ENCODE results near the gene DENND1A.

DENND1A gene

DNA sequence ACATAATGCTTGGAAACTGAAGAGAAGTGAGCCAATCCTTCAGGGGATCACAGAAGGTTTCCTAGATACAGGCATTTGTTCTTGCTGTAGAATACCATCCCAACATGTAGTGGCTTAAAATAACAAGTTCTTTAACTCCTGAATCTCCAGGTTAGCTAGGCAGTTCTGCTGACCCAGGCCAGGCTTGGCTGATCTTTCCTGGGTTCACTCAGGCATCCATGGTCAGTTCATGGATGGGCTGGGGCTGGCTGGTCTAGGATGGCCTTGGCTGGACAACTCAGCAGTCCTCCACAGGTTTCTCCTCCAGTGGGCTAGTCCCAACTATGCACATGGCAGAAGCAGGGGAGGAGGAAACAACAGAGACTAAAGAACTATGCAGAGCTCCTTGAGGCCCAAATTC is 37.4 kb upstream of the DENND1A start:
- no peak overlapping the region for H2AFZ ChIP-seq (ENCODE audit: low read depth, low read length, severe bottlenecking)
- no peak overlapping the region for H3K4me2 ChIP-seq (ENCODE audit: low read depth, low read length, poor library complexity, severe bottlenecking)
- no peaks in the 10 kb centered on the region for H3K9me2 ChIP-seq (replicated peaks; ENCODE audit: insufficient read depth, low read length)
- no peak overlapping the region for H3K27ac ChIP-seq (ENCODE audit: low read depth, low read length)
- no peak overlapping the region for H3K9ac ChIP-seq (ENCODE audit: low read length)
- no peaks in the 10 kb centered on the region for H3K36me3 ChIP-seq (ENCODE audit: low read length)
- H3F3A ChIP-seq (ENCODE audit: insufficient read depth): no peaks in the 10 kb centered on the region
- peaks cover 4% of the 10 kb centered on the region; the same call in 1 of the 2 replicates for H3K9me3 ChIP-seq (ENCODE audit: insufficient read depth, low read length)
- no peaks in the 10 kb centered on the region for H3K79me2 ChIP-seq (ENCODE audit: insufficient read depth, low read length)
- no peaks in the 10 kb centered on the region for H3K27me3 ChIP-seq (ENCODE audit: low read length)
- no peak overlapping the region for H3K4me3 ChIP-seq (ENCODE audit: insufficient read depth, low read length, poor library complexity, severe bottlenecking)
- no peaks in the 10 kb centered on the region for H4K20me1 ChIP-seq (ENCODE audit: low read depth, low read length)
- TF ChIP-seq EZH2phosphoT487 (conservative IDR thresholded peaks at IDR 0.05; ENCODE audit: low read length): no peak
- TF ChIP-seq, protein P1, sequence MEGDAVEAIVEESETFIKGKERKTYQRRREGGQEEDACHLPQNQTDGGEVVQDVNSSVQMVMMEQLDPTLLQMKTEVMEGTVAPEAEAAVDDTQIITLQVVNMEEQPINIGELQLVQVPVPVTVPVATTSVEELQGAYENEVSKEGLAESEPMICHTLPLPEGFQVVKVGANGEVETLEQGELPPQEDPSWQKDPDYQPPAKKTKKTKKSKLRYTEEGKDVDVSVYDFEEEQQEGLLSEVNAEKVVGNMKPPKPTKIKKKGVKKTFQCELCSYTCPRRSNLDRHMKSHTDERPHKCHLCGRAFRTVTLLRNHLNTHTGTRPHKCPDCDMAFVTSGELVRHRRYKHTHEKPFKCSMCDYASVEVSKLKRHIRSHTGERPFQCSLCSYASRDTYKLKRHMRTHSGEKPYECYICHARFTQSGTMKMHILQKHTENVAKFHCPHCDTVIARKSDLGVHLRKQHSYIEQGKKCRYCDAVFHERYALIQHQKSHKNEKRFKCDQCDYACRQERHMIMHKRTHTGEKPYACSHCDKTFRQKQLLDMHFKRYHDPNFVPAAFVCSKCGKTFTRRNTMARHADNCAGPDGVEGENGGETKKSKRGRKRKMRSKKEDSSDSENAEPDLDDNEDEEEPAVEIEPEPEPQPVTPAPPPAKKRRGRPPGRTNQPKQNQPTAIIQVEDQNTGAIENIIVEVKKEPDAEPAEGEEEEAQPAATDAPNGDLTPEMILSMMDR (IDR thresholded peaks at IDR 0.05; ENCODE audit: insufficient read depth, low read length, poor library complexity, severe bottlenecking): no peak

DNA sequence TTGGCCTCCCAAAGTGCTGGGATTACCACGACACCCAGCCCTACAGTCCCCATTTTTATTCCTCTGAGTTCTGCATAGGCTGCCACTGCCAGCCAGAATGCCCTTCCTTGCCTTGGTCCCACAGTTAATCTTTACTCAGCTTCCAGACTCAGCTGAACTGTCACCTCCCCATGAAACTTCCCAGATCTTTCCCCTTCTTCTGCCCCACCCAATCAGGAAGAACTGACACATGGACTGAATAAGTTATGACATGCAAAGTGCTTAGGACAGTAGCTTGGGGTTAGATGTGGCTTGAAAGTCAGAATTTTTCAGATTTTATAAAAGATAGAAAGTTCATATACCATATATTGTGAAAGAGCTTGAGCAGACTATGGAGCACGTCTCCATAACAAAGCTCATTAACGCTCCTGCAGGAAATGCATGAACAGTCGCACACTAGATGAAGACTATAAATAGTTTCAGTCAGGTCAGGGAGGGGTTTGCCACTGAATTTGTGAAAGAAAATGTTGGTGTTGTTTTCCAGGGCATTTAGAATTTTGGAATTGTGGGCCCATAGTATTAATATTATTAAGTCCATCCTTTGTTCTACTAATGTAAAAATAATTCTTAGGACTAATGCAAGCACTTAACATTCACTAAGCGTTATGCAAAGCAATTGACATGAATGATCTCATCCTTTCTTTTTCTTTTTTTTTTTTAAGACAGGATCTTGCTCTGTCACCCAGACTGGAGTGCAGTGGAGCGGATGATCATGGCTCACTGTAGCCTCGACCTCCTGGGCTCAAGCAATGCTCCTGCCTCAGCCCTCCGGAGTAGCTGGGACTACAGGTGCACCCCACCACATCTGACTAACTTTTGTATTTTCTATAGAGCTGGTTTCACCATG is 36.1 kb upstream of the DENND1A start:
- H3K9me2 ChIP-seq (replicated peaks; ENCODE audit: insufficient read depth, low read length): no peaks in the 10 kb centered on the region
- no peak overlapping the region for H3K4me2 ChIP-seq (ENCODE audit: low read depth, low read length, poor library complexity, severe bottlenecking)
- H3K27me3 ChIP-seq (ENCODE audit: low read length): no peaks in the 10 kb centered on the region
- no peaks in the 10 kb centered on the region for H4K20me1 ChIP-seq (ENCODE audit: low read depth, low read length)
- H3K9me3 ChIP-seq (ENCODE audit: insufficient read depth, low read length): no peaks in the 10 kb centered on the region
- H3K4me3 ChIP-seq (ENCODE audit: insufficient read depth, low read length, poor library complexity, severe bottlenecking): no peak overlapping the region
- no peaks in the 10 kb centered on the region for H3K36me3 ChIP-seq (ENCODE audit: low read length)
- no peak overlapping the region for H2AFZ ChIP-seq (ENCODE audit: low read depth, low read length, severe bottlenecking)
- no peak overlapping the region for H3K27ac ChIP-seq (ENCODE audit: low read depth, low read length)
- H3F3A ChIP-seq (ENCODE audit: insufficient read depth): no peaks in the 10 kb centered on the region
- no peak for TF ChIP-seq EZH2phosphoT487 (conservative IDR thresholded peaks at IDR 0.05; ENCODE audit: low read length)
- TF ChIP-seq, protein P1 (IDR thresholded peaks at IDR 0.05; ENCODE audit: insufficient read depth, low read length, poor library complexity, severe bottlenecking): no peak
- no peak overlapping the region for H3K9ac ChIP-seq (ENCODE audit: low read length)
- no peaks in the 10 kb centered on the region for H3K79me2 ChIP-seq (ENCODE audit: insufficient read depth, low read length)

DNA sequence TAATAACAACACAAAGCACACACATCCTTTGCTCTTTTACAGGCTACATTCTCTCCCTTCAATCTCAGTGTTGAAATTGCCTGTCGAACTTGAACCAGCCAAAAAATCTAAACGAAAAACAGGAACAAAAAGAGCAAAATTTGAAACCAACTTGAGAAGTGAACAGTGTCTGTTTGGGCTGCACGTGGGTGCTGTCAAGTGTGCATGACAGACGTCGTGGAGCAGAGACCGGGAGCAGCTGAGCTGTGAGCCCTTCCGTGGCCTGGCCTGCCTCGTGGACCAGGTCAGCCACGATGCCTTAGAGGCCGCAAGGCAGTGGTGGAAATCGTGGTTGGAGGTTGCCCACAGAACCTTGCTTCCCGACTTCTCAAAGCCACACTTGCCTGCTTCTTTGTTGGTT is 34.8 kb upstream of the DENND1A start:
- H3K9ac ChIP-seq (ENCODE audit: low read length): no peak overlapping the region
- H3F3A ChIP-seq (ENCODE audit: insufficient read depth): no peaks in the 10 kb centered on the region
- no peaks in the 10 kb centered on the region for H3K36me3 ChIP-seq (ENCODE audit: low read length)
- TF ChIP-seq EZH2phosphoT487 (conservative IDR thresholded peaks at IDR 0.05; ENCODE audit: low read length): no peak
- no peaks in the 10 kb centered on the region for H3K9me3 ChIP-seq (ENCODE audit: insufficient read depth, low read length)
- H3K9me2 ChIP-seq (replicated peaks; ENCODE audit: insufficient read depth, low read length): no peaks in the 10 kb centered on the region
- H3K79me2 ChIP-seq (ENCODE audit: insufficient read depth, low read length): no peaks in the 10 kb centered on the region
- no peaks in the 10 kb centered on the region for H4K20me1 ChIP-seq (ENCODE audit: low read depth, low read length)
- H2AFZ ChIP-seq (ENCODE audit: low read depth, low read length, severe bottlenecking): no peak overlapping the region
- no peaks in the 10 kb centered on the region for H3K27me3 ChIP-seq (ENCODE audit: low read length)
- H3K4me2 ChIP-seq (ENCODE audit: low read depth, low read length, poor library complexity, severe bottlenecking): no peak overlapping the region
- no peak overlapping the region for H3K27ac ChIP-seq (ENCODE audit: low read depth, low read length)
- no peak overlapping the region for H3K4me3 ChIP-seq (ENCODE audit: insufficient read depth, low read length, poor library complexity, severe bottlenecking)

DNA sequence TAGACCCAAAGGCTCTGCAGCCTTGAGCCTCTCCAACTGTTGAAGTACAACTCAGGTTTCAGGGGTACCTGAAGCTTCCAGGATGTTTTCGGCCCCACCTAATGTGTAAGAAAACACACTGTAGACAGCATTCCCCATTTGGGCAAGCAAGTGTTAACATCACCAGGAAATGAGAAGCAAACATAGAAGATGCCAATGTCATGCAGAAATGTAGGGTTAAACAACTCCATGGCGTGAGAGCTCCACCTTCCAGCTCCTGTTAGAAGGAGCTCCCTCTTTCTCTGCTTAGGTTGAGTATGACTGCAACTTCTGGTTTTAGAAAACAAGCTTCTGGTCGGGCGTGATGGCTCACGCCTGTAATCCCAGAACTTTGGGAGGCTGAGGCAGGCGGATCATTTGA is 31.0 kb upstream of the DENND1A start:
- no peaks in the 10 kb centered on the region for H4K20me1 ChIP-seq (ENCODE audit: low read depth, low read length)
- H3K36me3 ChIP-seq (ENCODE audit: low read length): no peaks in the 10 kb centered on the region
- TF ChIP-seq, protein P1 (IDR thresholded peaks at IDR 0.05; ENCODE audit: insufficient read depth, low read length, poor library complexity, severe bottlenecking): no peak
- TF ChIP-seq EZH2phosphoT487 (conservative IDR thresholded peaks at IDR 0.05; ENCODE audit: low read length): no peak
- H3K27ac ChIP-seq (ENCODE audit: low read depth, low read length): no peak overlapping the region
- no peaks in the 10 kb centered on the region for H3K27me3 ChIP-seq (ENCODE audit: low read length)
- no peaks in the 10 kb centered on the region for H3F3A ChIP-seq (ENCODE audit: insufficient read depth)
- H3K79me2 ChIP-seq (ENCODE audit: insufficient read depth, low read length): no peaks in the 10 kb centered on the region
- no peak overlapping the region for H3K4me3 ChIP-seq (ENCODE audit: insufficient read depth, low read length, poor library complexity, severe bottlenecking)
- no peak overlapping the region for H3K4me2 ChIP-seq (ENCODE audit: low read depth, low read length, poor library complexity, severe bottlenecking)
- no peaks in the 10 kb centered on the region for H3K9me3 ChIP-seq (ENCODE audit: insufficient read depth, low read length)
- no peak overlapping the region for H2AFZ ChIP-seq (ENCODE audit: low read depth, low read length, severe bottlenecking)
- no peak overlapping the region for H3K9ac ChIP-seq (ENCODE audit: low read length)
- no peaks in the 10 kb centered on the region for H3K9me2 ChIP-seq (replicated peaks; ENCODE audit: insufficient read depth, low read length)

Measured in SU-DHL-6 (cell line).